Measurements from ENCODE around the gene RAB23.

- no peak for TF ChIP-seq CTCF (IDR thresholded peaks at IDR 0.05)
- TF ChIP-seq ZFX (IDR thresholded peaks at IDR 0.05; ENCODE audit: borderline replicate concordance) = no peak
Measured at GRCh38 chr6:57262488-57262887, 40.4 kb upstream of the RAB23 start.
